Measurements from ENCODE around the gene WWP2. TPM values are rescaled to one million over a fixed set of nuclear protein-coding genes. Genes with fewer than 3 reads are reported as not detected.
A peak's percentile ranks its signal among the peaks of the same experiment; 100 is the strongest.
"Not testable (repeated sequence)": the region's sequence is repeated elsewhere in the genome, so short reads cannot be mapped to it uniquely, and the experiment has no call there.

WWP2 gene
- total RNA-seq, 4 donors from 2014 or later, result 23.4 to 32.8 (median 29.6) TPM

GRCh38 chr16:69851491-69852240 is 89.5 kb downstream of the WWP2 start:
- H3K4me1 ChIP-seq, result peaks cover 0 to 28% (median 7%) of the 10 kb centered on the region in 3 donors
- 69 to 72% methylated on average over 13 of the region's 13 CpGs for WGBS, 2 donors
- no peak for TF ChIP-seq CTCF (IDR thresholded peaks at IDR 0.05)
- TF ChIP-seq POLR2A (IDR thresholded peaks at IDR 0.05), result no peak
- peaks cover 0 to 27% (median 0%) of the 10 kb centered on the region in 3 donors for H3K36me3 ChIP-seq
- H3K27ac ChIP-seq, result no peak overlapping the region
- H3K27me3 ChIP-seq, result no peaks in the 10 kb centered on the region
- H3K4me3 ChIP-seq, result no peak overlapping the region
- intact Hi-C loops (cut with DNase I), result no loop called here
- H3K9me3 ChIP-seq, result no peaks in the 10 kb centered on the region
- DNase-seq, result no peak

- no peaks in the 10 kb centered on the region for H3K9me3 ChIP-seq
- H3K4me3 ChIP-seq, result no peak overlapping the region
- DNase-seq, result no peak
- intact Hi-C loops (cut with DNase I), result no loop called here
- no peak overlapping the region for H3K27ac ChIP-seq
- no peaks in the 10 kb centered on the region for H3K27me3 ChIP-seq
- peaks cover 0 to 25% (median 7%) of the 10 kb centered on the region in 3 donors for H3K4me1 ChIP-seq
- WGBS, 2 donors, result 93% methylated on average over 4 of the region's 4 CpGs
- TF ChIP-seq POLR2A (IDR thresholded peaks at IDR 0.05) (no peak), CTCF (IDR thresholded peaks at IDR 0.05) (no peak)
- peaks cover 0 to 25% (median 0%) of the 10 kb centered on the region in 3 donors for H3K36me3 ChIP-seq
Observed at GRCh38 chr16:69852815-69853214, 90.7 kb downstream of the WWP2 start.

- WGBS, 2 donors, result 95 to 96% methylated on average over 5 to 6 of the region's 6 CpGs
- intact Hi-C loops (cut with DNase I), result no loop called here
- no peak for DNase-seq
Observed at GRCh38 chr16:69853481-69853880, 91.3 kb downstream of the WWP2 start.

GRCh38 chr16:69854776-69855175 is 92.6 kb downstream of the WWP2 start:
- H3K27ac ChIP-seq; intact Hi-C loops (cut with DNase I); H3K27me3 ChIP-seq; H3K4me1 ChIP-seq; H3K4me3 ChIP-seq; H3K9me3 ChIP-seq; DNase-seq: not testable (repeated sequence)
- 80 to 93% methylated on average over 4 to 5 of the region's 5 CpGs for WGBS, 2 donors
- H3K36me3 ChIP-seq, result peaks cover 0 to 40% (median 0%) of the 10 kb centered on the region in 3 donors

More at GRCh38 chr16:69853481-69853880, 91.3 kb downstream of the WWP2 start:
- TF ChIP-seq CTCF (IDR thresholded peaks at IDR 0.05) (no peak), POLR2A (IDR thresholded peaks at IDR 0.05) (no peak)
- Histone ChIP-seq H3K4me3 (no peak overlapping the region), H3K4me1 (peaks cover 0 to 18% (median 7%) of the 10 kb centered on the region in 3 donors), H3K36me3 (peaks cover 0 to 31% (median 0%) of the 10 kb centered on the region in 3 donors), H3K27ac (no peak overlapping the region), H3K27me3 (no peaks in the 10 kb centered on the region), H3K9me3 (no peaks in the 10 kb centered on the region)

GRCh38 chr16:69855592-69855991 is 93.5 kb downstream of the WWP2 start:
- H3K4me3 ChIP-seq, result no peak overlapping the region
- H3K27me3 ChIP-seq, result no peaks in the 10 kb centered on the region
- peaks cover 0 to 4% (median 0%) of the 10 kb centered on the region in 3 donors for H3K4me1 ChIP-seq
- WGBS, 2 donors, result 62 to 65% methylated on average over 2 of the region's 2 CpGs
- no peak for DNase-seq
- TF ChIP-seq POLR2A (IDR thresholded peaks at IDR 0.05) (no peak), CTCF (IDR thresholded peaks at IDR 0.05) (no peak)
- H3K36me3 ChIP-seq, result peaks cover 0 to 40% (median 0%) of the 10 kb centered on the region in 3 donors
- peak overlapping the region in 1 of 4 donors; percentile 25 for H3K27ac ChIP-seq
- H3K9me3 ChIP-seq, result no peaks in the 10 kb centered on the region
- intact Hi-C loops (cut with DNase I), result no loop called here

All from esophagus squamous epithelium (tissue), 5 donors.